ENCODE data around the gene NR2E1. TPM values are rescaled to one million over a fixed set of nuclear protein-coding genes. Genes with fewer than 3 reads are reported as not detected.

NR2E1 gene
- total RNA-seq, 1 experiment from 2014 or later, result 1.4 TPM

GRCh38 chr6:108222064-108222463 is 56.2 kb downstream of the NR2E1 start:
- no peak overlapping the region for H3K4me3 Mint-ChIP-seq (ENCODE audit: unreplicated experiment)
- ChIA-PET CTCF (no interaction called here), POLR2A (no interaction called here)
- Histone ChIP-seq H3K4me3 (ENCODE audit: low read depth, low read length) (no peak overlapping the region), H3K4me1 (no peaks in the 10 kb centered on the region), H3K27me3 (replicated peaks; ENCODE audit: control insufficient read depth, insufficient read depth, low read length) (no peaks in the 10 kb centered on the region), H3K36me3 (ENCODE audit: control insufficient read depth, insufficient read depth, low read length) (no peaks in the 10 kb centered on the region), H3K9me3 (no peaks in the 10 kb centered on the region)
- no peaks in the 10 kb centered on the region for H3K4me1 Mint-ChIP-seq (ENCODE audit: low read depth, unreplicated experiment)
- no peak overlapping the region for H3K27ac Mint-ChIP-seq (ENCODE audit: unreplicated experiment)
- H3K36me3 Mint-ChIP-seq (ENCODE audit: insufficient read depth, unreplicated experiment), result peaks cover 26% of the 10 kb centered on the region
- no peaks in the 10 kb centered on the region for H3K27me3 Mint-ChIP-seq (ENCODE audit: insufficient read depth, unreplicated experiment)
- intact Hi-C loops (cut with micrococcal nuclease; ENCODE audit: unreplicated experiment), result no loop called here
- TF ChIP-seq CTCF (IDR thresholded peaks at IDR 0.05; ENCODE audit: insufficient read depth in 1 of 2, low read depth in 1 of 2, low read length in 1 of 2, severe bottlenecking in 1 of 2, unreplicated experiment in 1 of 2), result no peak
- no TSS peak for BruUV-seq (replicated peaks)
- H3K9me3 Mint-ChIP-seq (ENCODE audit: unreplicated experiment), result no peaks in the 10 kb centered on the region
- DNase-seq, result no peak

- no peak overlapping the region for H3K4me3 ChIP-seq (ENCODE audit: low read depth, low read length)
- CTCF ChIA-PET, result no interaction called here
- no peaks in the 10 kb centered on the region for H3K4me1 ChIP-seq
- no peak for TF ChIP-seq CTCF (IDR thresholded peaks at IDR 0.05; ENCODE audit: insufficient read depth in 1 of 2, low read depth in 1 of 2, low read length in 1 of 2, severe bottlenecking in 1 of 2, unreplicated experiment in 1 of 2)
- H3K9me3 ChIP-seq, result no peaks in the 10 kb centered on the region
- intact Hi-C loops (cut with micrococcal nuclease; ENCODE audit: unreplicated experiment), result no loop called here
- no peaks in the 10 kb centered on the region for H3K27me3 Mint-ChIP-seq (ENCODE audit: insufficient read depth, unreplicated experiment)
- no peak for DNase-seq
- POLR2A ChIA-PET, result no interaction called here
- H3K4me1 Mint-ChIP-seq (ENCODE audit: low read depth, unreplicated experiment), result no peaks in the 10 kb centered on the region
- H3K27me3 ChIP-seq (replicated peaks; ENCODE audit: control insufficient read depth, insufficient read depth, low read length), result no peaks in the 10 kb centered on the region
- no peaks in the 10 kb centered on the region for H3K36me3 ChIP-seq (ENCODE audit: control insufficient read depth, insufficient read depth, low read length)
- BruUV-seq (replicated peaks), result no TSS peak
- H3K27ac Mint-ChIP-seq (ENCODE audit: unreplicated experiment), result no peak overlapping the region
- H3K36me3 Mint-ChIP-seq (ENCODE audit: insufficient read depth, unreplicated experiment), result peaks cover 26% of the 10 kb centered on the region
- no peaks in the 10 kb centered on the region for H3K9me3 Mint-ChIP-seq (ENCODE audit: unreplicated experiment)
- no peak overlapping the region for H3K4me3 Mint-ChIP-seq (ENCODE audit: unreplicated experiment)
Observed at GRCh38 chr6:108222504-108222903, 56.7 kb downstream of the NR2E1 start.

GRCh38 chr6:108227290-108227689 is 61.5 kb downstream of the NR2E1 start:
- Histone ChIP-seq H3K9me3 (no peaks in the 10 kb centered on the region), H3K27me3 (replicated peaks; ENCODE audit: control insufficient read depth, insufficient read depth, low read length) (no peaks in the 10 kb centered on the region), H3K4me3 (ENCODE audit: low read depth, low read length) (no peak overlapping the region), H3K36me3 (ENCODE audit: control insufficient read depth, insufficient read depth, low read length) (no peaks in the 10 kb centered on the region), H3K4me1 (no peaks in the 10 kb centered on the region)
- no peak overlapping the region for H3K4me3 Mint-ChIP-seq (ENCODE audit: unreplicated experiment)
- H3K36me3 Mint-ChIP-seq (ENCODE audit: insufficient read depth, unreplicated experiment), result peaks cover 7% of the 10 kb centered on the region
- no peaks in the 10 kb centered on the region for H3K4me1 Mint-ChIP-seq (ENCODE audit: low read depth, unreplicated experiment)
- CTCF ChIA-PET, result no interaction called here
- TF ChIP-seq CTCF (IDR thresholded peaks at IDR 0.05; ENCODE audit: insufficient read depth in 1 of 2, low read depth in 1 of 2, low read length in 1 of 2, severe bottlenecking in 1 of 2, unreplicated experiment in 1 of 2), result no peak
- BruUV-seq (replicated peaks), result no TSS peak
- H3K27me3 Mint-ChIP-seq (ENCODE audit: insufficient read depth, unreplicated experiment), result no peaks in the 10 kb centered on the region
- H3K9me3 Mint-ChIP-seq (ENCODE audit: unreplicated experiment), result no peaks in the 10 kb centered on the region
- H3K27ac Mint-ChIP-seq (ENCODE audit: unreplicated experiment), result no peak overlapping the region
- POLR2A ChIA-PET, result no interaction called here
- DNase-seq, result no peak
- intact Hi-C loops (cut with micrococcal nuclease; ENCODE audit: unreplicated experiment), result no loop called here

All from Caco-2 (cell line).